Peyer's patch (tissue), 4 donors: ENCODE data around the gene LBH.

Experiments
- CTCF ChIP-seq, 6 experiments: fragments of 450-650 bp in 4 of 6; fragments of 200-600 bp in 2 of 6; sonication (generic) in 1 of 6; IDR thresholded peaks; one replicate each; pipeline ENCODE4 v1.5.1; 2017 to 2019; ENCODE audit warnings: antibody characterized with exemption in 6 of 6, mild to moderate bottlenecking in 3 of 6, moderate library complexity in 1 of 6
- POLR2A ChIP-seq, 2 donors: fragments of 450-650 bp; IDR thresholded peaks; one replicate each; pipeline ENCODE4 v1.5.1; 2017; ENCODE audit warnings: antibody characterized with exemption in 2 of 2, mild to moderate bottlenecking in 2 of 2, moderate library complexity in 2 of 2

GRCh38 chr2:30300122-30300455 lies 68.8 kb downstream of the LBH start:
- TF ChIP-seq CTCF (IDR thresholded peaks at IDR 0.05) (no peak), POLR2A (IDR thresholded peaks at IDR 0.05) (no peak)
